HG03558 (cell line): ENCODE results near the gene SDHC.

Experiments used
- ATAC-seq: cut with Tn5 transposase; IDR thresholded peaks from one replicate; pipeline ENCODE4 v1.9.1; 2021; ENCODE audit warnings: moderate number of reproducible peaks; ENCODE audit not compliant: unreplicated experiment; ENCODE audit errors: extremely low read depth

SDHC gene, protein sequence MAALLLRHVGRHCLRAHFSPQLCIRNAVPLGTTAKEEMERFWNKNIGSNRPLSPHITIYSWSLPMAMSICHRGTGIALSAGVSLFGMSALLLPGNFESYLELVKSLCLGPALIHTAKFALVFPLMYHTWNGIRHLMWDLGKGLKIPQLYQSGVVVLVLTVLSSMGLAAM

DNA sequence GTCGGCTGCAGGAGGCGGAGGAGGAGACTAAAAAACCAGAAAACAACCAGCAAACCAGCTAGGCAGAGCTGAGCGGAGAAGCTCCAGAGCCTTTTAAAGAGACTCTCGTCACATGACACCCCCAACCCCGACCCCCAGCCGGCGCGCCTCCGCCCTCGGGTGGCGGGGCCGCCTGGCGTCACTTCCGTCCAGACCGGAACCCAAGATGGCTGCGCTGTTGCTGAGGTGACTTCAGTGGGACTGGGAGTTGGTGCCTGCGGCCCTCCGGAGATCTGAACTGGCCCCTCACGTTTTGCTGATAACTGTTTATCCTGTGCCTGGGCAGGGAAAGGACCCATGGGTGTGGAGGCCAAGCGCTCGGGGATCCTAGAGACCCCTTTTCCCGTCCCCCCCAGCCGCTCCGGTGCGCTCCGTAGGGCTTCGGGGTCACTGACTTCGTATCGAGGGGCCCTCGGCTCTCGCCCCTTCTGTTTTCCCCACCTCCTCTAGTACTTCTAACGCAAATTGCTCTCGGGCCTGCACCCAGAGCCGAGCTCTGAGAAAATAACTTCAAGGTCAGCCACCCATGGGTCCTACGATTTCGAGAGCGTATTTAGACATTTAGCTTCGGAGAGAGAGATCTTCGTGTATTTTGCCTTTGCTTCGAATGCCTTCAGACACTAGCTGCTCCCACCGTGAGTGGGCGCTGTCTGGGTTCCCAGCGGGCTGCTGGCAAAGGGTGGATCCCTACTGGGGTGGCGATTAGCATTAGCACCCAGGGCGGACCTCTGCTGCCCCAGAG, at the start of gene SDHC:
Gene SDHC (plus strand): TSS at position 181 of the 781 bp plus-strand sequence. CDS start 25 bp downstream, at position 206.
- ATAC-seq, result no peak

DNA sequence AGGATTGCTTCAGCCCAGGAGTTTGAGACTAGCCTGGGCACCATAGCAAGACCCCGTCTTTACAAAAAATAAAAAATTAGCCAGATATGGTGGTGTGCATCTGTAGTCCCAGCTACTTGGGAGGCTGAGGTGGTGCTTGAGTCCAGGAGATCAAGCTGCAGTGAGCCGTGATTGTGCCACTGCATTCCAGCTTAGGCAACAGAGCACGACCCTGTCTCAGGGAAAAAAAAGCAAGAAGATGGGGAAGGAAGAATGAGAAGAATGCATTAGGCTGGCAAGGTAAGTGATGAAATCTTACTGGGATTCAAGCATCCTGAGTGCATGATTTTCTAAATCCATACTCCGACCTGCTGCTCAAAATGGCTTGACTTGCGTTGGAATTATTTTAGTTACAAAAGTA, 48.9 kb upstream of the SDHC start:
- ATAC-seq, result no peak

DNA sequence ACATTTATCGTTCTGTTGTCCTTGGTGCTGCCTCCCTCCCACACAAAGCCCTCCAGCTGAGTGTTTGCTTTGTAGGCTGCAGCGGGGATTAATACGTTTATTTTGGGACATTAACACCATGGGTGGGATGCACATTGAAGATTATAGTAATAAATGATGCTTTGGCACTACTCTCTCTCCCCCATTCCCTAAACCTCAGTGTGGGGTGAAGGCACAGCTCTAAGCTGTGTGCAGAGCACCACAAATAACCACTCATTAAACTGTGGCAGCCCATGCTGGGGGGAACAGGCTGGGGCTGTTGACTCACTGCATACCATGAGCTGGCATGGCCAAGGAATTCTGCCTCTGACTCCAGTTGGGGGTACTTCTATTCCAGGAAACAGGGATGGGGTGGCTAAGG, 48.0 kb upstream of the SDHC start:
- no peak for ATAC-seq

DNA sequence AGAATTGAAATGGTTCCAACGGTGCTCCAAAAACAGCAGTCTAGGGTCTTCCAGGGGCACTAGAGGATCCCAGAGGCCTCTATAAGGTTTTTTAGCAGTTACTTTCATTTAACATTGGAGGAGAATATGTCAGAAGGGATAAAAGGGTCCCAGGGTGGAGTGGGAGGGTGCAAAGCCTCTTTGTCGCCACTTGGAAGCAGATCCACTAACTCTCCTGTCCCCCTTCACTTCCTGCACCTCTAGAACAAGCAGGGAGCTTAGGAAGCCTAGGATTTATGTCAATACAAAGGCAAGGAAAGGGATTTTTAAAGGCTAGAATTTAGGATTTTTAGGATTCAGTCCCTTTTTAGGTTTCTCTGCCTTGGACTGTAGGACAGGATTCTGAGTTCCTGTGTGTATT, 47.3 kb upstream of the SDHC start:
- ATAC-seq, result no peak

DNA sequence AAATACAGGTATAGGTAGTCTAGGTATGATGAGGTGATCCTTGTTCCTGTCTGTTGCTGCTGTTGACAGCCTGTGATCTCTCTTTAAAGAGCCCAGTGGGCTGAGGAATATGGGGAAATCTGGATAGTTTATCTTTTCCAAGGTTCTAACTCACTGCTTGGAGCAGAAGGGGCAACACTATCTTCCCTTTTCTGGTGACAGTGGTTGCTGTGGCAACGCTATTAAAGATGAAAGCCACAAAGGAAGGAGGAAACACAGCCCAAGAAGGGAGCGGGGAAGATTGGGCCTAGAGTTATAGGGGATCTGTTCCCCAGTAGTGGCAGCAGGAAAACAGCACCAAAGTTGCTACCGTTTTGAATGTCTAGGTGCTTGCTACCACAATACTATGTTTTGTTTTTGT, 46.9 kb upstream of the SDHC start:
- ATAC-seq, result no peak

DNA sequence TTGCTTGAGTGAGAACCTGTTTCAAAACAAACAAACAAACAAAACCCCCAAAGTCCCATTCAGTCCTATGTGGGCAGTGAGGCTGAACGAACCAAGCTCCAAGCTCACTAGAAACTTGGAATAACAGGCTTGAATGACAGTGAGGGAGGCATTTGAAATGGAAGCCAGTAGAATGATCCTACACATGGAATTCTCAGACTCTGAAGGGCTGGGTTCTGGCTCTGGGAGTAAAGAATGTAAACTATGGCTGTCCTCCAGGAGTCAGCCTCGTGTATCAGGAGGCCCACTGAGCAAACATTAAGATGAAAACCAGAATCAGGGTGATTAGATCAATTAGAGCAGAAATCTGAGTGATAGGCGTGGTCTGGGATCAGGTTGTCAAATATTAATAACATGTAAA, 40.8 kb upstream of the SDHC start:
- ATAC-seq, result no peak

DNA sequence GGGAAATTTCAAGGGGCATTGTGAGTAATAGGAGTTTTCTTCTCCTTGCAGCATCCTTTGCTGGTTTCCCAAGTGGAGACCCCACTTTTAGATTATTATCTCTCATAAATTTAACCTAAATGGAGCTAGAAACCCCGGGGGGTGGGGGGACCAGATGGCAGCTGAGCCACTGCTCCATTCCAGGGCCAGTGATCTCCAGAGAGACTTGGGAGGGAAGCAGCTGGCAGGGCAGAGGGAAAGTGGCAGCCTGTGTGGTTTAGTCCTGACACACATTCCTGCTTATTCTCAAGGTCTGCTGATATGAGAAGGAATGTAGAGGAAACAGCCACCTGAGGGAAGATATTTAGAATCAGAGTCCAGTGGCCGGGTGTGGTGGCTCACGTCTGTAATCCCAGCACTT, 39.3 kb upstream of the SDHC start:
- ATAC-seq, result no peak

DNA sequence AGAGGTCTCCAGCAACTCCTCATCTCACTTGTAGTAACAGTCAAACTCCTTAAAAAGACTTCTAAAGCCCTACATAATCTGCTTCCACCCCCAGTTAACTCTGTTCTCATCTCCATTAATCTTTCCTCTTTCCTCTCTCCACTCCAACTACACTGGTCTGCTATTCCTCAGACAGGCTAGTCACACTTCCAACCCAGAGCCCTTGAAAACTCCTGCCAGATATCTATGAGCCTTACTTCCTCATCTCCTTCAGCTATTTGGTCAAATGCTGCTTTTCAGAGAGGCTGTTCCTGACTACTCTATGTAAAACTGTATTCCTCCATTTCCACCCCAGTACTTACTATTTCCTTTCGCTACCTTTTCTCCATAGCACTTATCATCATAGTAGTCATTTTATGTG, 31.2 kb upstream of the SDHC start:
- ATAC-seq, result no peak

DNA sequence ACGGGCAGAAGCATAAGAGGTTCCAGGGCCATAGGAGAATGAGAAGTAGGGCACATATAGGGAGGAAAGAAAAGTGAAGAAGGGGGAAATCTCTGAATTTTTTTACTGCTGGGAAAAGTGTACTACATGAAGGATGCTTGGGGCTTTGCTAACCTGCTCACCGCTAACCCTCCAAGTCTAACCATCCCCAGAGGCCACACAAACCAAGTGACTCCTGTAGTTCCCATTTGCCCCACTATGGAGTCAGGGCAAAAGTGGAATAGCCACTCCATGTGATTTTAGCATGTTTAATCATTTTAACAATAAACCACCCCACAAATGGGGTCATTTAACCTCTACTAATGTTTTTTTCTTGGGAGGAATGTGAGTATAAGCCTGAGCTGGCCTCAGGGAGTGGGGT, 29.1 kb upstream of the SDHC start:
- ATAC-seq, result no peak

DNA sequence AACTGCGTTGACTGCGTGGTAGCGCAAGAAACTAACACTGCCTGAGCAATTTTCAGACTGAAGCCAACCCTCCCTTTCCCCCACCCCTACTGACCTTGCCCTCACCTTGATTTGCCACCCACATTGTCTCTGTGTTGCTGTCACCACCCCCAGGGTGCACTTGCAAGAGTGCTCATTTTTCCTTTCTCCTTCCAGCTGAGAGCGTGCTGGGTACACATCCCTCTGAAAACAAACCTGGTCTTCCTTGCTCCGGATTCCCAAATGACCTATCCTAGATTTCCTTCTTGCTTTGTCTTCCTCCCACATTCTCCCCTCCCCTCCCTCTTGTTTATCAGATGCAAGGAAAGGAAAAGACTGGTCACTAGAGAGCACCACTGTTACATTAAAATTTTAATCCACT, 28.7 kb upstream of the SDHC start:
- ATAC-seq, result no peak

DNA sequence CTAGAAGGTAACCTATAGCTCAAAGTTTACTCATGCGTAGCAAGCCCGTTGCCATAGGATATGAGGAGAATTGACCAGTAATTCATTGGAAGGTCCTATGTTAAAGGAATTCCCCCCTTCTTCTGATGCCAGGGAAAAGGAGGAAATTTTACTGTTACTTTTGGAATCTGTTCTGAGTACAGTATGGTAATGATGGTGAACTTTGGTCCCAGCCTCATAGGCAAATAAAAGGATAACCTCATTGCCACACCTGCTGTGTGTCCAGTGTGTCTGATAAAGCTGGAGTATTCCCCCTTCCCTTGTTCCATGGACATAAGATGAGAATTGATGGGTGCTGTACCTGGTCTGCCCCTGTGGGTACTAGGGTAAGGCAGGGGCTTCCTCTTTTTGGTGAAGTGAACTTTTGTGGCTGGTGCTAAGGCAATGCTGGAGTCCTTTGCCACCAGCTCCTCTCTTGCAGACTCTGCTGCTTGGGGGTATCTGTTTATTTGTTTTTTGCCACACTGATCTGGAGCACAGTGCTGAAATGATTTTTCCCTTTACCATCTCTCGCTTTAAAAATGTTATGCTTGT, 26.6 kb upstream of the SDHC start:
- no peak for ATAC-seq

DNA sequence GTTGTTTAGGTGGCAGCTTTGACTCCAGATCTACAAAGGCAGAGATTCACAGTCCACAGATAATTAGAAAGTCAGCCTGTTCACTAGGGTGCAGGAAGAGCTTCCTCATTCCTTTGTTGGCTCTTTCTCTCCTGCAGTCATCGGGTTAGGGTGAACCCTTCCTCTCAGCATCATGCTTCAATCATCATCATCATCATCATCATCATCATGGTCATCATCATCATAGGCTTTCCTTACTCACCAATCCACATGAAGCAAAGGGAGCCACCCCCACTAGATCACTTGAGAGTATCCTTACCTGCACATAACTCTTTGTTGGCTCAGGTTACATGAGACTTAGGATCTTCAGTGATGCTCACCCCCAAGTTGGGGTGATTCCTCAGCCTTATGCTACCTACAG, 23.4 kb upstream of the SDHC start:
- ATAC-seq, result no peak

DNA sequence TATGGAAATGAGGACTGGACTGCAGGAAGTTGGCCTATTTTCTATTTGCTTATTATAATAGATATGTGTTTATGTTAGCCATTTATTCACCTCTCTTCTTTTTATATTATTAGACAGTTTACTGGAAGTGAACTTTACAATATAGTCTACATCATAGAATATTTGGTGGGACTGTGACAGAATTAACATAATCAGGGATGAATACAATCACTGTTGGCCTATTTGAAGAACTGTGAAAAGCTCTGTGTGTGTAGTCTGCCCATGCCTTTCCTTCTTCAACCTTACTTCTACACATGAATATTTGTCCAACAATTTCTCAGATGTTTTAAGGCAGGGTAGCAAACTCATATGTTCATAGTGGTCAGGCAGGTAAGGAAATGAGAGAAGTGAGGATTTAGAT, 16.8 kb upstream of the SDHC start:
- ATAC-seq, result no peak

DNA sequence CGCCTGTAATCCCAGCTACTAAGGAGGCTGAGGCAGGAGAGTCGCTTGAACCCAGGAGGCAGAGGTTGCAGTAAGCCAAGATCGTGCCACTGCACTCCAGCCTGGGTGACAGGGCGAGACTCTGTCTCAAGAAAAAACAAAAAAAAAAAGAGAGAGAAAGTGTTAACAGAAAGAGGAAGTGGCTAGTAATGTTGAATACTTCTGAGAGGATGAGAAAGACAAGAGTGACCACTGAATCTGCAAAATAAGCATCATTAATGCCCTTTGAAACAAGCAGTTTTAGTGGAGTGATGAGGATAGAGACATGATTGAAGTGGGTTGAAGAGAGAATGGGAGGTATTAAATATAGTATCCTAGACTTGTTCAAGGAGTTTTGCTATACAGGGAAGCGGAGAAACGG, 16.1 kb upstream of the SDHC start:
- no peak for ATAC-seq

DNA sequence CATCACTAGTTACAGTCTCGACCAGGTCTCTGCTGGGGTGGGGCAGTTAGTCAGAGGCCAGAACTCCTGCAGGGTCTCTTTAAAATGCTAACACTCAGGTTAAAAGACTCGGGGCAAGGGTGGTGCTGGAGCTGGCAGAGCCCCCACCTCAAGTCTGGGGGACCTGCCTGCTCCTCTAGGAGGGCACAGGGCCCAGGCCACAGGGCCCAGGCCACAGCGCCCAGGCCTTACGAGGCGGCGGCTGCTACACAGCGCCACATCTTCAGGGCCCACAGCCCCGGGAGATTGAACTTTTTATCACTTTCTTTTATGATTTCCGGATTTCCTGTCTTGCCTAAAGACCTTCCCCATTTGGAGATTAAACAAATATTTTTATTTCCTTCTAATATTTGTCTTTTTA, 14.8 kb upstream of the SDHC start:
- ATAC-seq, result no peak

DNA sequence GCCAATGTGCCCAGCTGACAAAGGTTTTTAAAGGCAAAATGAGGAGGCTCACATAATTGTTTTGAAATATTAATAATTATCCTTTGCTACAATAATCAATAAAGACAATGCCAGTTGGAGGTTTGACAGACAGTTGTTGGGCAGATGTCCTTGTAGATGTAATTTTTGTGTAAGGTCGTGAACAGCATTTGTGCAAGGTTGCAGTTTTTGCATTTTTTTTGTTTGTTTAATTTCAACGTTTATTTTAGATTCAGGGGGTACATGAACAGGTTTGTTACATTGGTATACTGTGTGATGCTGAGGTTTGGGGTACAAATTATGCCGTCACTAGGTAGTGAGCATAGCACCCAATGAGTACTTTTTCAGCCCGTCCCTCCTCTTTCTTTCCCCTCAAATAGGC, 13.7 kb upstream of the SDHC start:
- ATAC-seq, result no peak

DNA sequence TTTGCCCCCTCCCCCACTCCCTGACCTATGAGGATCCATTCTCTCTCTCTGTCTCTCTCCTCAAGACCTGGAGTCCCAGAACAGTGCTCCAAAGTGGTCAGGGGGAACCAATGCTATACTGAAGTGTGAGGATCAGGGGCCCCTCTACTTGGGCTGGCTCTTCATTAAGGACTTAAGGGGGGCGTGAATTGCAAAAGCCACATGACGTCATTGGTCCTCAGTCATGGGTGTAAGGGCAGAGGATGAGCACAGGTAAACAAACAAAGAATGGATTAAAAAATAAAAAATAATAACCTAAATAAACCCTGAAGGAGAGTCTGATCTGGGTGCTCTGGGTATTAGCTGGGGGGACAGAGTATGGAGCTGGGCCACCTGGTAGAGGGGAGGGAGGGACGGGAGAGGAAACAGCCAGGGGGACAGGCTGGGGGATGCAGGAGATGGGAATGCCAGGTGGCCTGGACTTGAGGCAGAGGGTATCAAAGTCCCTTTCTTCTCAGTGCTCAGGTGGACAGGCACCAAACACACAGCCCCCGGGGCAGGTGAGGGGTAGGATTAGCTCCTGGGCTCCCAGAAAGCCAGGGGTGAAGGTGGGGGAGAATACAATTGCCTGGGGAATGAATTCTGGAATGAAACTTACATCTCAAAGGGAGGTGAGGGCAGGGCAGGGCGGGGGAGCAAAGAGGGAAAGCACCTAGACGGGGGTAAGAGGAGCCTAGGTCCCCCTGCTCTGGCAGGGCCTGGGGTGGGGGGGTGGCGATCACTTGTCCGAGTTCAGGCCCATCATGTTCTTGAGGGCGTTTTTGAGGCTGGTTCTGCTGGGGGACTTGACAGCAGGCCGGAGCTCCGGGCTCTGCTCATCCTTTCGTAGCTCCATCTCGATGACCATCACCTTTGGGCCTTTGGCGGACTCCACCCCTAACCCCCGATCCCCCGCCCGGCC, 9.0 kb upstream of the SDHC start:
- ATAC-seq, result no peak

DNA sequence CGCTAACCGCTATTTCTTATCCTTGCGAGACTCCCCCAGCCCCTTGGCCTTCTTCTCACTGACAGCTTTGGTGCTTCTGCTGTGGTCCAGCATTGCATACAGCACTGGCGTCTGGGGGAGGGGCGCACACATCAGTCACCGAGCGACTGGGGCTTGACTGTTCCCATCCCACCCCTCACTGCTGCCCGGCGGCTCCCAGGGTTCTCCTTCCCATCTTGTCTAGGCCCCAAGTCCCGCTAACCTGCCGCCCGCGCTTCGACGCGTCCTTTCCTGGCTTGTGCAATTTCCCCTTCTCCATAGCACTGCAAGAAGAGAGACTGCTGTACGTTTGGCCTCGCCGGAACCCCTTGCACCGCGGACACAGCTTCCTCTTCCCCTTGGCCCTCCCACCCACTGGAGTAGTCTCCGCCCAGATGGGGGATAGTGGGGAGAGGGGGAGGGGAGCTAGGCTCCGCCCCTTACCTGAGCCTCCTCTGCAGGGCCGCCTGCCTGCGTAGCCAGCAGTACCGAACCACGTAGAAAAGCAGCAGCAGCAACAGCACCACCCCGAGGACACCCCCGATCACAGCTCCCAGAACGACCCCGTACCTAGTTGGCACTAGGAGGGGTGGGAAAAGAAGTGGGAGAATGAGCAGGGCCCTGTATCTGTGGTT, 8.2 kb upstream of the SDHC start:
- no peak for ATAC-seq

DNA sequence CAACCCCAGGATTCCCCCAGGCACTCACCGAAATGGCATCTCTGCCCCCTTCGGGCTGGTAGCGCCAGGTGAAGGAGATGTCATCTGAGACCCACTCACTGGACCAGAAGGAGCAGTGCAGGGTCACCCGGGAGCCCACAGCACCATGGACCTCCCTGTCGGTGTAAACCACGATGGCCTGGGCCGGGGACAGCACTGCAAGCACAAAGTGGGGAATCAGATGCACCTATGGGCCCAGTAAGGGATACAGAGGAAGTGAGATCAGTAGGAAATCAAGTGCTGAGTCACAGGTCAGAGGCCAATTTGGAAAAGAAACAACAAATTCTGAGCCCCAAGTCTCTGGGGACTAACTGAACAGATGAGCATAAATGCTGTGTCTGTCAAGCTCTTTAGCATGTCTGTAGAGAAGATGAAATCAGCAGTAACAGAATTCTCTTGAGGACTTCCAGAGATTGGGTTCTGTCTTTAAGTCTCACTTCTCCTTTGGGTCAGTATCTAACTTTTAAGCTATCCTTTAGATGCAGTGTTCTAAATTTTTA, 6.9 kb upstream of the SDHC start:
- no peak for ATAC-seq
